Aorta (tissue), 5 donors: Measurements from ENCODE around the gene ERC2. TPM values are rescaled to one million over a fixed set of nuclear protein-coding genes. Genes with fewer than 3 reads are reported as not detected.

Experiments
- ATAC-seq: fragments of 200-7000 bp; cut with Tn5 transposase; one replicate; pipeline ENCODE4 v1.9.1; 2022; ENCODE audit warnings: moderate library complexity; ENCODE audit not compliant: low FRiP score
- DNase-seq, 2 donors: peaks; one replicate each; pipeline ENCODE4 v3.0.0-alpha.2; 2020
- H3K27ac ChIP-seq, 2 donors: one replicate each; pipeline ENCODE4 v1.5.1; 2013; ENCODE audit warnings: low read length in 2 of 2, mild to moderate bottlenecking in 2 of 2, moderate library complexity in 2 of 2, control low read depth in 1 of 2, inconsistent platforms in 1 of 2, low read depth in 1 of 2
- H3K27me3 ChIP-seq, 2 donors: one replicate each; pipeline ENCODE4 v1.6.1; 2013; ENCODE audit warnings: control low read depth in 1 of 2, low read length in 1 of 2, mild to moderate bottlenecking in 1 of 2, moderate library complexity in 1 of 2; ENCODE audit not compliant: insufficient read depth in 2 of 2, control insufficient read depth in 1 of 2
- H3K36me3 ChIP-seq, 2 donors: one replicate each; pipeline ENCODE4 v1.6.1; 2013; ENCODE audit warnings: control low read depth in 1 of 2, low read length in 1 of 2, mild to moderate bottlenecking in 1 of 2; ENCODE audit not compliant: insufficient read depth in 2 of 2, control insufficient read depth in 1 of 2
- H3K4me1 ChIP-seq, 2 donors: one replicate each; pipeline ENCODE4 v1.6.1; 2013; ENCODE audit warnings: low read length in 2 of 2, control low read depth in 1 of 2, mild to moderate bottlenecking in 1 of 2, moderate library complexity in 1 of 2; ENCODE audit not compliant: insufficient read depth in 2 of 2, control insufficient read depth in 1 of 2
- H3K4me3 ChIP-seq, 2 donors: one replicate each; pipeline ENCODE4 v1.5.1; 2013; ENCODE audit warnings: low read length in 2 of 2, control low read depth in 1 of 2, mild to moderate bottlenecking in 1 of 2
- H3K9me3 ChIP-seq: one replicate; pipeline ENCODE4 v1.6.1; 2013; ENCODE audit warnings: mild to moderate bottlenecking, low read length; ENCODE audit not compliant: control insufficient read depth
- WGBS, 2 donors: extraction: QIAGEN DNeasy Blood & Tissue Kit; methylation state at CpG; one replicate each; pipeline ENCODE4 v1.1.7; 2013; 5-methylcytosine and 5-hydroxymethylcytosine counted together
- intact Hi-C, 2 donors: fragments of 100-400 bp; cut with DNase I; formaldehyde crosslinking; loops; one replicate each; pipeline versions ENCODE4 v1.14.2 to v1.15.0; 2022
- polyA plus RNA-seq, 2 donors: library from polyadenylated mRNA; stranded (reverse); fragments of 200-250 nt; gene quantifications; one replicate each; pipeline ENCODE4 v1.2.3, GENCODE V29; 2013
- total RNA-seq, 2 donors: library from RNA; stranded (reverse); fragmentation: NEBNext Ultra II Directional; extraction: Animal tissue kit (Norgen Biotek cat#: 25700); gene quantifications; one replicate each; pipeline ENCODE4 v1.2.1, GENCODE V29; 2021
- donor health status: healthy with polysubstance abuse.
- donor health status: Bipolar disorder and iron deficiency.
- donor health status: DM: no; HTN: no; CAD: no.
- donor health status: DM: no; HTN: no; CAD: no.
- donor health status: DM: yes; HTN: yes; CAD: no.

The ERC2 gene
- total and polyA plus RNA-seq, 4 donors: 0.27 to 0.55 TPM; not detected in 2

GRCh38 chr3:56254835-56255234 lies 213.4 kb downstream of the ERC2 start:
- no peak for DNase-seq
- no peak for ATAC-seq
- no peak overlapping the region for H3K27ac ChIP-seq
- no peaks in the 10 kb centered on the region for H3K9me3 ChIP-seq
- intact Hi-C loops: loop anchor here (10.0 kb wide), 2 partner anchors 360 to 1400 kb away; no protein-coding TSS in a partner anchor
- no peaks in the 10 kb centered on the region for H3K4me1 ChIP-seq
- H3K4me3 ChIP-seq: no peak overlapping the region
- no peaks in the 10 kb centered on the region for H3K27me3 ChIP-seq
- H3K36me3 ChIP-seq: no peaks in the 10 kb centered on the region
- WGBS, 2 donors: 75 to 81% methylated on average over 3 of the region's 3 CpGs

GRCh38 chr3:56253941-56254665 lies 214.2 kb downstream of the ERC2 start:
- H3K4me1 ChIP-seq: no peaks in the 10 kb centered on the region
- intact Hi-C loops: loop anchor here (2.0 to 10.0 kb wide), 3 partner anchors 359 to 1399 kb away; no protein-coding TSS in a partner anchor
- H3K27me3 ChIP-seq: no peaks in the 10 kb centered on the region
- no peaks in the 10 kb centered on the region for H3K36me3 ChIP-seq
- 24 to 36% methylated on average over 7 of the region's 7 CpGs for WGBS, 2 donors
- ATAC-seq: no peak
- no peaks in the 10 kb centered on the region for H3K9me3 ChIP-seq
- no peak for DNase-seq
- no peak overlapping the region for H3K27ac ChIP-seq
- no peak overlapping the region for H3K4me3 ChIP-seq

GRCh38 chr3:56251343-56251945 lies 216.8 kb downstream of the ERC2 start:
- no peaks in the 10 kb centered on the region for H3K36me3 ChIP-seq
- H3K4me3 ChIP-seq: no peak overlapping the region
- no peaks in the 10 kb centered on the region for H3K4me1 ChIP-seq
- 81 to 88% methylated on average over 3 of the region's 3 CpGs for WGBS, 2 donors
- intact Hi-C loops: loop anchor here (2.0 to 10.0 kb wide), 3 partner anchors 357 to 1397 kb away; no protein-coding TSS in a partner anchor
- no peaks in the 10 kb centered on the region for H3K27me3 ChIP-seq
- no peak for DNase-seq
- no peak for ATAC-seq
- no peak overlapping the region for H3K27ac ChIP-seq
- no peaks in the 10 kb centered on the region for H3K9me3 ChIP-seq

GRCh38 chr3:56248021-56248420 lies 220.2 kb downstream of the ERC2 start:
- intact Hi-C loops: no loop called here
- ATAC-seq: no peak
- H3K27me3 ChIP-seq: no peaks in the 10 kb centered on the region
- H3K27ac ChIP-seq: no peak overlapping the region
- WGBS, 2 donors: 82 to 86% methylated on average over 4 of the region's 4 CpGs
- H3K36me3 ChIP-seq: no peaks in the 10 kb centered on the region
- no peak for DNase-seq
- H3K4me3 ChIP-seq: no peak overlapping the region
- H3K9me3 ChIP-seq: no peaks in the 10 kb centered on the region
- no peaks in the 10 kb centered on the region for H3K4me1 ChIP-seq

- no peaks in the 10 kb centered on the region for H3K27me3 ChIP-seq
- intact Hi-C loops: no loop called here
- H3K9me3 ChIP-seq: no peaks in the 10 kb centered on the region
- no peaks in the 10 kb centered on the region for H3K4me1 ChIP-seq
- DNase-seq (no peak), ATAC-seq (no peak)
- WGBS, 2 donors: 74 to 76% methylated on average over 2 of the region's 2 CpGs
- no peaks in the 10 kb centered on the region for H3K36me3 ChIP-seq
- no peak overlapping the region for H3K27ac ChIP-seq
- no peak overlapping the region for H3K4me3 ChIP-seq
Observed at GRCh38 chr3:56238299-56238698, 230.0 kb downstream of the ERC2 start.

GRCh38 chr3:56233742-56234141 lies 234.5 kb downstream of the ERC2 start:
- H3K9me3 ChIP-seq: no peaks in the 10 kb centered on the region
- H3K4me3 ChIP-seq: no peak overlapping the region
- no peaks in the 10 kb centered on the region for H3K27me3 ChIP-seq
- intact Hi-C loops: no loop called here
- no peak for ATAC-seq
- WGBS, 2 donors: 89 to 90% methylated on average over 3 of the region's 3 CpGs
- no peaks in the 10 kb centered on the region for H3K4me1 ChIP-seq
- no peak for DNase-seq
- no peaks in the 10 kb centered on the region for H3K36me3 ChIP-seq
- no peak overlapping the region for H3K27ac ChIP-seq

- H3K4me1 ChIP-seq: no peaks in the 10 kb centered on the region
- DNase-seq: no peak
- intact Hi-C loops: no loop called here
- no peaks in the 10 kb centered on the region for H3K36me3 ChIP-seq
- no peak for ATAC-seq
- no peak overlapping the region for H3K27ac ChIP-seq
- no peaks in the 10 kb centered on the region for H3K27me3 ChIP-seq
- 76 to 79% methylated on average over 1 of the region's 1 CpG for WGBS, 2 donors
- no peaks in the 10 kb centered on the region for H3K9me3 ChIP-seq
- H3K4me3 ChIP-seq: no peak overlapping the region
Observed at GRCh38 chr3:56229311-56229710, 239.0 kb downstream of the ERC2 start.

- no peak overlapping the region for H3K4me3 ChIP-seq
- DNase-seq (no peak), ATAC-seq (no peak)
- WGBS, 2 donors: 29 to 36% methylated on average over 2 of the region's 2 CpGs
- H3K27me3 ChIP-seq: no peaks in the 10 kb centered on the region
- H3K36me3 ChIP-seq: no peaks in the 10 kb centered on the region
- no peak overlapping the region for H3K27ac ChIP-seq
- intact Hi-C loops: no loop called here
- H3K9me3 ChIP-seq: no peaks in the 10 kb centered on the region
- H3K4me1 ChIP-seq: no peaks in the 10 kb centered on the region
Observed at GRCh38 chr3:56222866-56223265, 245.4 kb downstream of the ERC2 start.
